Bronchial epithelial cell (primary cell): ENCODE results near the gene TXLNG. TPM values are rescaled to one million over a fixed set of nuclear protein-coding genes. Genes with fewer than 3 reads are reported as not detected.

Source experiments
- DNase-seq: peaks from one replicate; pipeline ENCODE4 v3.0.0-alpha.2; 2010; ENCODE audit warnings: low read depth
- FAIRE-seq: peaks from 2 replicates; lab custom pipeline; 2011; peaks lifted over from hg19 to GRCh38; lab: Jason Lieb, UNC
- H3K27me3 ChIP-seq: 2 replicates; pipeline ENCODE4 v1.5.1; 2011; ENCODE audit warnings: low read length; ENCODE audit not compliant: control insufficient read depth, insufficient read depth
- H3K36me3 ChIP-seq: 2 replicates; pipeline ENCODE4 v1.5.1; 2011; ENCODE audit warnings: low read length; ENCODE audit not compliant: control insufficient read depth, insufficient read depth
- H3K4me3 ChIP-seq: 2 replicates; pipeline ENCODE4 v1.5.1; 2011; ENCODE audit warnings: mild to moderate bottlenecking, low read depth, low read length, control low read depth
- total RNA-seq: library from RNA; depleted of rRNA; stranded (reverse); fragments of >200 nt; gene quantifications from 2 replicates; pipeline ENCODE4 v1.2.1, GENCODE V29; 2014
- TF ChIP-seq, protein P1 (sequence below): IDR thresholded peaks from 2 replicates; pipeline ENCODE4 v1.5.1; 2011; ENCODE audit warnings: mild to moderate bottlenecking, moderate library complexity, low read length, control low read depth, inconsistent platforms; ENCODE audit not compliant: insufficient read depth, severe bottlenecking

The TXLNG gene
- total RNA-seq, 1 donor from 2014 or later = 7.6 TPM

DNA sequence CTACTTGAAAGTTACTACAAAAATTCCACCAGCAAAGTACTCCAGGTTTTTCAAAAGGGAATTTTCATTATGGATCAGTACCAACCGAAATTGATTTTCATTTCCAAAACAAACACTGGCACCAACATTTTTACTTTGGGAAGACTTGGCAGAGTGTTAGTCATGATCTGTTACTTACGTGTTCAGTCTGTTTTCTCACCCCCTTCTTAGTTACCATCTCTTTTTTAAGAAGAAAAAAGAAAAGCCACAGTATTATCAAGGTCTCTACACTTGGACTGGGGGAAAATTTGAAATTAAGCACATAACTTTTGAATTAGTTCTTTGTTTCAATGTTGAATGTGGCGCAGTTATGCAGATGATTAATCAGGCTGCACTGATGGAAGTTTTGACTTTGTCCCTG lies 56.4 kb downstream of the TXLNG start:
- Histone ChIP-seq H3K27me3 (no peaks in the 10 kb centered on the region), H3K4me3 (no peak overlapping the region), H3K36me3 (peaks cover 5% of the 10 kb centered on the region)
- DNase-seq (no peak), FAIRE-seq (no peak)
- TF ChIP-seq, protein P1, sequence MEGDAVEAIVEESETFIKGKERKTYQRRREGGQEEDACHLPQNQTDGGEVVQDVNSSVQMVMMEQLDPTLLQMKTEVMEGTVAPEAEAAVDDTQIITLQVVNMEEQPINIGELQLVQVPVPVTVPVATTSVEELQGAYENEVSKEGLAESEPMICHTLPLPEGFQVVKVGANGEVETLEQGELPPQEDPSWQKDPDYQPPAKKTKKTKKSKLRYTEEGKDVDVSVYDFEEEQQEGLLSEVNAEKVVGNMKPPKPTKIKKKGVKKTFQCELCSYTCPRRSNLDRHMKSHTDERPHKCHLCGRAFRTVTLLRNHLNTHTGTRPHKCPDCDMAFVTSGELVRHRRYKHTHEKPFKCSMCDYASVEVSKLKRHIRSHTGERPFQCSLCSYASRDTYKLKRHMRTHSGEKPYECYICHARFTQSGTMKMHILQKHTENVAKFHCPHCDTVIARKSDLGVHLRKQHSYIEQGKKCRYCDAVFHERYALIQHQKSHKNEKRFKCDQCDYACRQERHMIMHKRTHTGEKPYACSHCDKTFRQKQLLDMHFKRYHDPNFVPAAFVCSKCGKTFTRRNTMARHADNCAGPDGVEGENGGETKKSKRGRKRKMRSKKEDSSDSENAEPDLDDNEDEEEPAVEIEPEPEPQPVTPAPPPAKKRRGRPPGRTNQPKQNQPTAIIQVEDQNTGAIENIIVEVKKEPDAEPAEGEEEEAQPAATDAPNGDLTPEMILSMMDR = no peak

DNA sequence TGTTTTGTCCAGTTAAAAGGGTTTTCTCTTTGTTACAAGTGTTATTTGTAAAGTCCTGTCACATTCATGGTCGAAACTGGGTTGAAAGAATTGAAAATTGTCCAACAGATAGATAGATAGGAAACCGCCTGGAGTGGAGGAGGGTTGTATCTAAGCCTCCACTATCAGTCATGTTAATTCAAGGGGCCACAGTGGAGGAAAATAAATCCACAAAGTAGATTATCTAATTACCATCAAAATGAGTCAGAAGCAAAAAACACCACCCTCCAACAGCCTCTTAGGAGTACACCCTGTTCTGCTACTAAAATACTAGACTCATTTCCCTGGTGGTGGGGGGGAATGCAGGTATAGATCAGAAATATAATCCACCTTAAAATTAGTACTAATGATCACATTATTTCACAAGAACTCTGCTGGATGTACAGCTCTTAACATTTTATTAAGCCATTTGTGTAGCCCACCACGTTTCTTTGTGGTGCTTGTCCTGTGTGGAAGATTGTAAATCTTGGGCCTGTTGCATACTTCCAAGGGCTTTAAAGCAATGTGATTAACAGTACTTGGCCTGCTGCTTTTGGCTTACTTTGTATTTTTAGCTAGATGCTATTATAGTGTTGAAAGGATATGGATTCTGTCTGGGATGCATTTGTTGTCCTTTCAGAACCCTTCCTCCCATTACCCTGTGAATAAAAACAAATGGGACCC lies 57.1 kb downstream of the TXLNG start:
- no peak overlapping the region for H3K4me3 ChIP-seq
- H3K36me3 ChIP-seq = peaks cover 5% of the 10 kb centered on the region
- DNase-seq (no peak), FAIRE-seq (no peak)
- TF ChIP-seq, protein P1 = no peak
- H3K27me3 ChIP-seq = no peaks in the 10 kb centered on the region

DNA sequence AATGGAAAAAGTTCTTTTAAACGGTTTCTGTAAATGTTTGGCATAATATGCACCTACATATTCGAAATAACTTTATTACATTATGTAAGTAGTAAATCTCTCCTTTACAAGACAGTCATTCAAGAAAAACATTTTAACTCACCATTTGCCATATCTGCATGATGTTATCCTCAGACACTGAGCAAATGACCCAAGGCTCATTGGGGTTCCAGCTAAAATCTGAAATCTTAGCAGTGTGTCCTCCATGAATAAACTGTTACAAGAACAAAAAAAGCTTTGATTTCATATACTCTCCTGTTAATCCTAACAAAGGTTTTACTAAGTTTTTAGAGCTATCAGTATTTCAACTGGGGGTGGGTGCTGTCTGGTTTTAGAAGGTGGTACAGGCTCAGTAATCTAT lies 59.4 kb downstream of the TXLNG start:
- DNase-seq (no peak), FAIRE-seq (no peak)
- Histone ChIP-seq H3K36me3 (peaks cover 5% of the 10 kb centered on the region), H3K27me3 (no peaks in the 10 kb centered on the region), H3K4me3 (no peak overlapping the region)
- TF ChIP-seq, protein P1 = no peak

DNA sequence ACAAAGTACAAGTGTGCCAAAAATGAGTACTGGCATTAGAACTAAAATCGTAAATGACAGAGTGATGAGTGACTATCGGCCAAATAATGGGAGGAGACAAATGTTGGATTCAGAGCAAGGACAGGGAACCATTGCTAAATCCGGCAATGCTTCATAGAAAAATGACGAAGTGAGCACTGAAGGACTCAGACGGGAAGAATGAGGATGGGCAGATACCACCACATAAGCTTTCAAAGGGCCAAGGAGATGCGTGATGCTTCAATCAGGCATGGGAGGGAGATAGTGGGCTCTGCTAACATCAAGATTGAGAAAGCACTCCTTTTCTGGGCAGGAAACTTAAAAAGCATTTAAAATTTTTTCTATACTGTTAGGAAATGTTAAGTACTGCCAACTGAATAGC lies 62.3 kb downstream of the TXLNG start:
- TF ChIP-seq, protein P1 = no peak
- FAIRE-seq (no peak), DNase-seq (no peak)
- peaks cover 2% of the 10 kb centered on the region for H3K36me3 ChIP-seq
- H3K27me3 ChIP-seq = no peaks in the 10 kb centered on the region
- no peak overlapping the region for H3K4me3 ChIP-seq

DNA sequence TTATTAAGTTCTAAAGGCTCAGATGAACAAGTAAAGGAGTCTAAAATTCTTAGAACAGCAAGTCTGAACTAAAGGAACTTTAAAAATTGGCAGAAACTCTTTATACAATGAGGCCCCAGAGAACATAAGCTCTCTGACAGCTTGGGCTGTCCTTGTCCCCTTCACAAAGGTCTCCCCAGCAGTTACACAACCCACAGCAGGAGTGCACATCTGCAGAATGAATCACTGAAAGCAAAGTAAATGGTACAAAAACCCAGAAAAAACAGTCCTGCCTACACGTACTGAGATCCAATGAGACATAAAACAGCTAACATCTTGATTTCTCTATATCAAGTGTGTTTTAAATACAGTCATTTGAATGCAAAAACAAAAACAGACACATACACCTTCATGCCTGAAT lies 65.2 kb downstream of the TXLNG start:
- TF ChIP-seq, protein P1 = no peak
- Histone ChIP-seq H3K27me3 (no peaks in the 10 kb centered on the region), H3K36me3 (no peaks in the 10 kb centered on the region), H3K4me3 (no peak overlapping the region)
- FAIRE-seq (no peak), DNase-seq (no peak)

DNA sequence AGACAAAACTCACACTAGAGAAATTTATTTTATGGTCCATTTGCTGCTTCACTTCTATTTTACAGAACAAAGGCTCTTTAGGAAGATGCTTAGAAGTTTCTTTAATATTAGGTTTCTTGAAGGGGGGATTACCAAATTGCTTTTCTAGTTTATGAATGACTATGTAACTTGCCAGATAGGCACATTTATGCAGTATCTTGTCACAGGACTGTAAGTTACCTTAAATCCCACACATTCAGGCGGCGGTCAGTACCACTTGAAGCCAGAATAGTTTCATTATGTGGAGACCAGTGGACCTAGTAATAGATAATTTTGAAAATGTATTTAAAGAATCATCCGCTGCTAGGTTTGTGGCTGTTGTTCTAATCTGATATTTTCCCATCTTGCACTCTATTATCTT lies 65.6 kb downstream of the TXLNG start:
- TF ChIP-seq, protein P1 = no peak
- H3K4me3 ChIP-seq = no peak overlapping the region
- no peaks in the 10 kb centered on the region for H3K27me3 ChIP-seq
- H3K36me3 ChIP-seq = no peaks in the 10 kb centered on the region
- DNase-seq (no peak), FAIRE-seq (no peak)
